ENCODE measurements around the gene MYL10. TPM values are rescaled to one million over a fixed set of nuclear protein-coding genes. Genes with fewer than 3 reads are reported as not detected.

The MYL10 gene
- total and polyA plus RNA-seq, 10 of the 15 experiments (the other 5 are each of a cell fraction or from before 2014, with no cell fraction given): not detected

GRCh38 chr7:101599787-101600186 is 29.3 kb downstream of the MYL10 start:
- in situ Hi-C loops (cut with MboI): loop anchor here (5.0 to 10.0 kb wide), 2 partner anchors 673 to 785 kb away; no protein-coding TSS in a partner anchor
- intact Hi-C loops (cut with micrococcal nuclease; ENCODE audit: unreplicated experiment): loop anchor here (5.0 kb wide), 1 partner anchor 638 kb away; no protein-coding TSS in a partner anchor
- SMC1A ChIA-PET (ENCODE audit: uncharacterized antibody, unreplicated experiment): no interaction called here
- Histone ChIP-seq H3K79me2 (ENCODE audit: control insufficient read depth, insufficient read depth, low read length) (no peaks in the 10 kb centered on the region), H3K4me3 (no peak overlapping the region), H3K36me3 (ENCODE audit: control insufficient read depth in 2 of 2, insufficient read depth in 2 of 2, low read length in 1 of 2) (no peaks in the 10 kb centered on the region), H3K27ac (ENCODE audit: control insufficient read depth, insufficient read depth) (no peak overlapping the region), H2AFZ (ENCODE audit: control insufficient read depth, low read depth, low read length) (no peak overlapping the region), H3K9ac (ENCODE audit: control insufficient read depth, insufficient read depth, low read length) (no peak overlapping the region), H3K4me1 (ENCODE audit: control insufficient read depth, insufficient read depth, low read length) (no peaks in the 10 kb centered on the region), H3K4me2 (ENCODE audit: control insufficient read depth, insufficient read depth) (no peak overlapping the region), H3K9me3 (replicated peaks; ENCODE audit: control insufficient read depth, insufficient read depth, low read length) (no peaks in the 10 kb centered on the region), H3K27me3 (replicated peaks in 1 of 2; ENCODE audit: control insufficient read depth in 2 of 2, insufficient read depth in 2 of 2, low read length in 1 of 2) (no peaks in the 10 kb centered on the region; a peak in 1 of 4 replicates), H4K20me1 (ENCODE audit: control insufficient read depth, insufficient read depth) (no peaks in the 10 kb centered on the region)
- CTCF ChIA-PET: interaction anchor here (1.0 to 1.1 kb wide), 2 partner anchors 57 to 134 kb away, joined by 3 read pairs; no protein-coding TSS in a partner anchor
- WGBS (ENCODE audit: insufficient coverage, insufficient replicate concordance, low lambda C conversion rate, missing lambda C conversion rate): 2% methylated on average over 3 of the region's 3 CpGs
- DNase-seq (ENCODE audit: low read depth, low spot score) (no peak), FAIRE-seq (no peak), ATAC-seq (no peak)
- RAD21 ChIA-PET (ENCODE audit: unreplicated experiment): interaction anchor here (0.5 kb wide), 1 partner anchor 632 kb away, joined by 3 read pairs; no protein-coding TSS in a partner anchor
- no TSS peak for BruUV-seq (replicated peaks)
- TF ChIP-seq EZH2 (IDR thresholded peaks at IDR 0.05; ENCODE audit: borderline replicate concordance, control insufficient read depth, low read depth, low read length) (no peak), BCL11A (IDR thresholded peaks at IDR 0.05; ENCODE audit: low read depth, low read length) (no peak), TARDBP (IDR thresholded peaks at IDR 0.05; ENCODE audit: borderline replicate concordance) (no peak), IRF4 (IDR thresholded peaks at IDR 0.05; ENCODE audit: low read depth, low read length) (no peak), CEBPZ (IDR thresholded peaks at IDR 0.05; ENCODE audit: low read depth, low read length) (no peak), FOXK2 (IDR thresholded peaks at IDR 0.05) (no peak), ZSCAN29 (IDR thresholded peaks at IDR 0.05) (no peak), ZZZ3 (IDR thresholded peaks at IDR 0.05; ENCODE audit: control insufficient read depth, insufficient read length, low read depth) (no peak), CBFB (IDR thresholded peaks at IDR 0.05; ENCODE audit: low read depth) (no peak), ESRRA (IDR thresholded peaks at IDR 0.05; ENCODE audit: low read length) (no peak)
- POLR2A ChIA-PET: interaction anchor here (0.5 kb wide), 1 partner anchor 1482 kb away, joined by 3 read pairs; no protein-coding TSS in a partner anchor
